ENCODE data around the gene SAT2.
A peak's percentile ranks its signal among the peaks of the same experiment; 100 is the strongest.

The SAT2 gene

DNA sequence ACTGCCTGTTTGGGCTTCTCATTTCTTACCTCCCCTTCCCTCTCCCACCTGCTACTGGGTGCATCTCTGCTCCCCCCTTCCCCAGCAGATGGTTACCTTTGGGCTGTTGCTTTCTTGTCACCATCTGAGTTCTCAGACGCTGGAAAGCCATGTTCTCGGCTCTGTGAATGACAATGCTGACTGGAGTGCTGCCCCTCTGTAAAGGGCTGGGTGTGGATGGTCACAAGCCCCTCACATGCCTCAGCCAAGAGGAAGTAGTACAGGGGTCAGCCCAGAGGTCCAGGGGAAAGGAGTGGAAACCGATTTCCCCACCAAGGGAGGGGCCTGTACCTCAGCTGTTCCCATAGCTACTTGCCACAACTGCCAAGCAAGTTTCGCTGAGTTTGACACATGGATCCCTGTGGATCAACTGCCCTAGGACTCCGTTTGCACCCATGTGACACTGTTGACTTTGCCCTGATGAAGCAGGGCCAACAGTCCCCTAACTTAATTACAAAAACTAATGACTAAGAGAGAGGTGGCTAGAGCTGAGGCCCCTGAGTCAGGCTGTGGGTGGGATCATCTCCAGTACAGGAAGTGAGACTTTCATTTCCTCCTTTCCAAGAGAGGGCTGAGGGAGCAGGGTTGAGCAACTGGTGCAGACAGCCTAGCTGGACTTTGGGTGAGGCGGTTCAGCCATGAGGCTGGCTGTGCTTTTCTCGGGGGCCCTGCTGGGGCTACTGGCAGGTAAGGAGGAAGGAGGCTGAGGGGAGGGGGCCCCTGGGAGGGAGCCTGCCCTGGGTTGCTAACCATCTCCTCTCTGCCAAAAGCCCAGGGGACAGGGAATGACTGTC lies 48.4 kb downstream of the SAT2 start, which contains the start of gene CD68:
TSS of gene CD68 (plus strand) at position 638 of the 833 bp plus-strand sequence. CDS start at position 678, 40 bp downstream.
- H3K9ac ChIP-seq (ENCODE audit: low read length) = peak within 1 kb of the TSS; percentile 52
- peak within 1 kb of the TSS; percentile 95 for H3K27ac ChIP-seq (ENCODE audit: low read length)
- H2AFZ ChIP-seq (ENCODE audit: low read depth, low read length) = no peak within 1 kb of the TSS
- no peak for TF ChIP-seq EZH2phosphoT487 (IDR thresholded peaks at IDR 0.05; ENCODE audit: low read depth)
- TF ChIP-seq, protein P1, sequence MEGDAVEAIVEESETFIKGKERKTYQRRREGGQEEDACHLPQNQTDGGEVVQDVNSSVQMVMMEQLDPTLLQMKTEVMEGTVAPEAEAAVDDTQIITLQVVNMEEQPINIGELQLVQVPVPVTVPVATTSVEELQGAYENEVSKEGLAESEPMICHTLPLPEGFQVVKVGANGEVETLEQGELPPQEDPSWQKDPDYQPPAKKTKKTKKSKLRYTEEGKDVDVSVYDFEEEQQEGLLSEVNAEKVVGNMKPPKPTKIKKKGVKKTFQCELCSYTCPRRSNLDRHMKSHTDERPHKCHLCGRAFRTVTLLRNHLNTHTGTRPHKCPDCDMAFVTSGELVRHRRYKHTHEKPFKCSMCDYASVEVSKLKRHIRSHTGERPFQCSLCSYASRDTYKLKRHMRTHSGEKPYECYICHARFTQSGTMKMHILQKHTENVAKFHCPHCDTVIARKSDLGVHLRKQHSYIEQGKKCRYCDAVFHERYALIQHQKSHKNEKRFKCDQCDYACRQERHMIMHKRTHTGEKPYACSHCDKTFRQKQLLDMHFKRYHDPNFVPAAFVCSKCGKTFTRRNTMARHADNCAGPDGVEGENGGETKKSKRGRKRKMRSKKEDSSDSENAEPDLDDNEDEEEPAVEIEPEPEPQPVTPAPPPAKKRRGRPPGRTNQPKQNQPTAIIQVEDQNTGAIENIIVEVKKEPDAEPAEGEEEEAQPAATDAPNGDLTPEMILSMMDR (IDR thresholded peaks at IDR 0.05; ENCODE audit: low read depth, low read length) = no peak
- H3K4me3 ChIP-seq (ENCODE audit: low read length) = peak within 1 kb of the TSS; percentile 38
- no peaks in the 10 kb centered on the region for H3K27me3 ChIP-seq (ENCODE audit: low read depth, low read length)
- peaks cover 63% of the 10 kb centered on the region for H3K79me2 ChIP-seq (ENCODE audit: low read length)
- H3K9me3 ChIP-seq (ENCODE audit: insufficient read depth, low read length) = no peaks in the 10 kb centered on the region
- H3K4me1 ChIP-seq (ENCODE audit: low read length) = peaks cover 77% of the 10 kb centered on the region
- peaks cover 61% of the 10 kb centered on the region for H3K36me3 ChIP-seq (replicated peaks; ENCODE audit: low read depth, low read length)
- H4K20me1 ChIP-seq (ENCODE audit: insufficient read depth, low read length) = peaks cover 45% of the 10 kb centered on the region
- peak within 1 kb of the TSS; percentile 62 for H3K4me2 ChIP-seq (ENCODE audit: low read length)

DNA sequence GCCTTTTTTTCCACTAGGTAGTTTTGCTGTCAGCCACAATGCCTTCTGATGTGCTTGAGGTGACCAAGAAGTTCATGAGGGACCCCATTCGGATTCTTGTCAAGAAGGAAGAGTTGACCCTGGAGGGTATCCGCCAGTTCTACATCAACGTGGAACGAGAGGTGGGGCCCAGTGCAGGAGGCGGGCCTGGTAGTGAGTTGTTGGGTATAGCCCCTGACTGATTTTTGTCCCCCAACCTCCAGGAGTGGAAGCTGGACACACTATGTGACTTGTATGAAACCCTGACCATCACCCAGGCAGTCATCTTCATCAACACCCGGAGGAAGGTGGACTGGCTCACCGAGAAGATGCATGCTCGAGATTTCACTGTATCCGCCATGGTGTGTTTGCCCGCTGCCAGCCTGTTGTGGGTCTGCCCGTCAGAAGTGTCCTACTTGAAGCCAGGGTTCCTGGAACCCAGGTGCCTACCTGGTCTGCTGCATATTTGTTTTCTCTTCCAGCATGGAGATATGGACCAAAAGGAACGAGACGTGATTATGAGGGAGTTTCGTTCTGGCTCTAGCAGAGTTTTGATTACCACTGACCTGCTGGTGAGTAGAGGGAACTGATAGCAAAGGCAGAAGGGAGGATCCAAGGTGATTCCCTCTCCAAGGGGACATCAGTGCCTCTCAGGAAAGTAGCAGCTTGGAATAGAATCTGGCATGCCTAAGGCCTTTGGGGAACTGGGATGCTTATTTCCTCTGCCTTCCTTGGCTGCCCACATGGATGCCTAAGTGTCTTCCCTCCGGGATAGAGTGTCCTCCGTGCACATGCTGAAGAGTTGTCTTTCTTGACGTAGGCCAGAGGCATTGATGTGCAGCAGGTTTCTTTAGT lies 50.1 kb downstream of the SAT2 start:
- Histone ChIP-seq H4K20me1 (ENCODE audit: insufficient read depth, low read length) (peaks cover 51% of the 10 kb centered on the region), H3K27ac (ENCODE audit: low read length) (peak overlapping the region; percentile 95), H3K79me2 (ENCODE audit: low read length) (peaks cover 70% of the 10 kb centered on the region), H3K36me3 (replicated peaks; ENCODE audit: low read depth, low read length) (peaks cover 72% of the 10 kb centered on the region), H3K4me3 (ENCODE audit: low read length) (no peak overlapping the region), H3K4me1 (ENCODE audit: low read length) (peaks cover 71% of the 10 kb centered on the region), H3K4me2 (ENCODE audit: low read length) (peak overlapping the region; percentile 30), H3K9ac (ENCODE audit: low read length) (no peak overlapping the region), H3K27me3 (ENCODE audit: low read depth, low read length) (no peaks in the 10 kb centered on the region), H2AFZ (ENCODE audit: low read depth, low read length) (no peak overlapping the region), H3K9me3 (ENCODE audit: insufficient read depth, low read length) (no peaks in the 10 kb centered on the region)
- TF ChIP-seq, protein P1 (IDR thresholded peaks at IDR 0.05; ENCODE audit: low read depth, low read length) = no peak
- TF ChIP-seq EZH2phosphoT487 (IDR thresholded peaks at IDR 0.05; ENCODE audit: low read depth) = no peak

DNA sequence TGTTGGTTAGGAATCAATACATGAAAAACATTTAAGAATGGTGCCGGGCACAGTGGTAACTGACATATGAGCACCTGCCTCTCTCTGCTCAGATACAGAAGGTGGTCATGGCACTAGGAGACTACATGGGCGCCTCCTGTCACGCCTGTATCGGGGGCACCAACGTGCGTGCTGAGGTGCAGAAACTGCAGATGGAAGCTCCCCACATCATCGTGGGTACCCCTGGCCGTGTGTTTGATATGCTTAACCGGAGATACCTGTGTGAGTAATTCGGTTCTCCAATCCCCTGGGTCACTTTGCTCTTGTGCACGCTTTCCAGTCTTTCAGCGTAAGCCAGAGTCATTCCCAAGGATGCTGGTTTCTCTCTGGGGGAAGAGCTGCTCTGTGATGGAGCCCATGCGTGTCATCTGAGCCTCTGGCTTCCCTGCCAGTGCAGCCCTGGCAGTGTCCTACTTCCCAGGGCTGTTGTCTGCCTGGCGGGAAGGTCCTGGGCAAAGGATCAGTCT lies 51.1 kb downstream of the SAT2 start:
- no peak overlapping the region for H2AFZ ChIP-seq (ENCODE audit: low read depth, low read length)
- H3K79me2 ChIP-seq (ENCODE audit: low read length) = peaks cover 70% of the 10 kb centered on the region
- H3K9me3 ChIP-seq (ENCODE audit: insufficient read depth, low read length) = no peaks in the 10 kb centered on the region
- H3K36me3 ChIP-seq (replicated peaks; ENCODE audit: low read depth, low read length) = peaks cover 65% of the 10 kb centered on the region
- peaks cover 51% of the 10 kb centered on the region for H4K20me1 ChIP-seq (ENCODE audit: insufficient read depth, low read length)
- H3K4me2 ChIP-seq (ENCODE audit: low read length) = no peak overlapping the region
- H3K27ac ChIP-seq (ENCODE audit: low read length) = no peak overlapping the region; the same call in 1 of the 2 replicates
- peaks cover 63% of the 10 kb centered on the region for H3K4me1 ChIP-seq (ENCODE audit: low read length)
- TF ChIP-seq, protein P1 (IDR thresholded peaks at IDR 0.05; ENCODE audit: low read depth, low read length) = no peak
- TF ChIP-seq EZH2phosphoT487 (IDR thresholded peaks at IDR 0.05; ENCODE audit: low read depth) = no peak
- H3K4me3 ChIP-seq (ENCODE audit: low read length) = no peak overlapping the region
- no peaks in the 10 kb centered on the region for H3K27me3 ChIP-seq (ENCODE audit: low read depth, low read length)
- H3K9ac ChIP-seq (ENCODE audit: low read length) = no peak overlapping the region

Measured in OCI-LY3 (cell line).